ACC112 (cell line): ENCODE data around the gene CCDC6.

Experiments used
- H2AFZ ChIP-seq: fragments of 200-600 bp; sonication (generic); one replicate; pipeline ENCODE4 v1.6.0; 2017; ENCODE audit warnings: antibody characterized with exemption, low read length; ENCODE audit not compliant: unreplicated experiment
- H3K27ac ChIP-seq: fragments of 200-600 bp; sonication (generic); 2 replicates; pipeline ENCODE4 v1.5.1; 2014; ENCODE audit warnings: low read depth, mild to moderate bottlenecking, antibody characterized with exemption, low read length, moderate library complexity
- H3K27me3 ChIP-seq: fragments of 200-600 bp; sonication (generic); 2 replicates; pipeline ENCODE4 v1.6.1; 2014; ENCODE audit warnings: mild to moderate bottlenecking, antibody characterized with exemption, low read length, moderate library complexity, mixed read lengths; ENCODE audit not compliant: insufficient read depth
- H3K36me3 ChIP-seq: fragments of 200-600 bp; sonication (generic); 2 replicates; pipeline ENCODE4 v1.6.1; 2016; ENCODE audit warnings: mild to moderate bottlenecking, antibody characterized with exemption, low read length, moderate library complexity, mixed read lengths; ENCODE audit not compliant: insufficient read depth
- H3K4me1 ChIP-seq: fragments of 200-600 bp; sonication (generic); one replicate; pipeline ENCODE4 v1.6.1; 2016; ENCODE audit warnings: low read length, mixed read lengths; ENCODE audit not compliant: insufficient read depth, unreplicated experiment, control insufficient read depth
- H3K4me3 ChIP-seq: fragments of 200-600 bp; sonication (generic); 2 replicates; pipeline ENCODE4 v1.5.1; 2014; ENCODE audit warnings: mild to moderate bottlenecking, low read depth, low read length
- H3K79me2 ChIP-seq: fragments of 200-600 bp; sonication (generic); one replicate; pipeline ENCODE4 v1.6.0; 2016; ENCODE audit warnings: low read length; ENCODE audit not compliant: control insufficient read depth, unreplicated experiment, insufficient read depth

Gene CCDC6

DNA sequence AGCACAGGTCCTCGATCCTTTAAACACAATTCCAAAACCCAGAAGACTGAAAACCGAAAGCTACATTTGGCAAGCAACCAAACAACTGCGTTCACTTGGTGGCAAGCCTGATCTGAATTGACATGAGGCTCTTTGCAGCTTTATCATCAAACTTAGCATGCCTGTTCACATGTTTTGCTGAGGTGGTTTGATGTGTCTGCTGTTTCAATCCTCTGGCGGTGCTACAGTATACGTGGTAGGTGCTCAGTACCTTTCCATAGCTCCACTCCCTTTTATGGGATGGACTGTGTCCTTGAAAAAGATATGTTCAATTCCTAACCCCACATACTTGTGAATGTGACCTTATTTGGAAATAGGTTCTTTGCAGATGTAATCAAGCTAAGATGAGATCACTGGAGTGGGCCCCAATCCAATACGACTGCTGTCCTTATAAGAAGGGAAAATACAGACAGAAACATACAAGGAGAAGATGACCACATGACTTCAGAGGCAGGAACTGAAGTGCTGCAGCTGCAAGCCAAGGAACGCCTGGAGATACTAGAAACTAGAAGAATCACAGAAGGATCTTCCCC is 33.4 kb downstream of the CCDC6 start:
- H3K79me2 ChIP-seq: peaks cover 66% of the 10 kb centered on the region

DNA sequence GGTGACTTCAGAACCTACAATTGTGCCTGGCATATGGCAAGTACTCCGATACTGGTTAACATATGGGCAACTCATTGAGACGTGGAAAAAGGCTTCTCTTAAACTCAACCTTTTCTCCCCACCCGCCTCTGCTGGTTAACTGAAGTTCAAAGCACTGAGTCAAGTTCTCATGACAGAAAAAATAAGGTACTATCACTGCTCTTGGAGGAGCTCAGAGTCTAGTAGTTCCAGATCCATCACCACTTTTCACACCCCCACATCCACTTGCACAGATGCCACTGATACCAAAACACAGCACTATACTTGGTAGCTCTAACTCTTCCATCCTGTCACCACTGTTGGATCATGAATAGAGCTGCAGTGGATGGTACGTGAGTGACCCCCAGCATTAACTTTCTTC is 36.2 kb downstream of the CCDC6 start:
- Histone ChIP-seq H2AFZ (no peak overlapping the region), H3K4me1 (peaks cover 23% of the 10 kb centered on the region), H3K27me3 (no peaks in the 10 kb centered on the region), H3K36me3 (no peaks in the 10 kb centered on the region), H3K27ac (no peak overlapping the region), H3K79me2 (peaks cover 65% of the 10 kb centered on the region), H3K4me3 (no peak overlapping the region)

More for the DNA sequence above, 33.4 kb downstream of the CCDC6 start:
- Histone ChIP-seq H3K4me1 (peaks cover 31% of the 10 kb centered on the region), H3K4me3 (peak overlapping the region; percentile 55), H3K36me3 (no peaks in the 10 kb centered on the region), H3K27me3 (no peaks in the 10 kb centered on the region), H3K27ac (peak overlapping the region; percentile 48), H2AFZ (no peak overlapping the region)

DNA sequence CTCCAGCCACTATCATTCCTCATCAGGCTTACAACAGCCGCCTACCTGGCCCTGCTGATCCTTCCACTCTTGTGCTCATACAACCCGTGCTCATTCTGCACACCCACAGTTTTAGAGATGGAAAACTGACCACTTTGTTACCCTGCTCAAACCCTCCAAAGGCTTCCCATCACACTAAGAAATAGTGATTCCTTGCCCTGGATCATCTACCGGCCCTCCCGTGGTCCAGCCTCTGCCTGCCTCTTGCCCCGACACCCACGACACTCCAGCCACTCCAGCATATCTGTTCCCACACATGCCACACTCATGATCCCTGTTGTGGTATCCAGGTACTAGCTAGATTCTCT is 36.8 kb downstream of the CCDC6 start:
- peaks cover 65% of the 10 kb centered on the region for H3K79me2 ChIP-seq
- H3K36me3 ChIP-seq: no peaks in the 10 kb centered on the region
- H3K4me3 ChIP-seq: no peak overlapping the region
- H3K27ac ChIP-seq: no peak overlapping the region
- H3K27me3 ChIP-seq: no peaks in the 10 kb centered on the region
- H3K4me1 ChIP-seq: peaks cover 22% of the 10 kb centered on the region
- no peak overlapping the region for H2AFZ ChIP-seq

DNA sequence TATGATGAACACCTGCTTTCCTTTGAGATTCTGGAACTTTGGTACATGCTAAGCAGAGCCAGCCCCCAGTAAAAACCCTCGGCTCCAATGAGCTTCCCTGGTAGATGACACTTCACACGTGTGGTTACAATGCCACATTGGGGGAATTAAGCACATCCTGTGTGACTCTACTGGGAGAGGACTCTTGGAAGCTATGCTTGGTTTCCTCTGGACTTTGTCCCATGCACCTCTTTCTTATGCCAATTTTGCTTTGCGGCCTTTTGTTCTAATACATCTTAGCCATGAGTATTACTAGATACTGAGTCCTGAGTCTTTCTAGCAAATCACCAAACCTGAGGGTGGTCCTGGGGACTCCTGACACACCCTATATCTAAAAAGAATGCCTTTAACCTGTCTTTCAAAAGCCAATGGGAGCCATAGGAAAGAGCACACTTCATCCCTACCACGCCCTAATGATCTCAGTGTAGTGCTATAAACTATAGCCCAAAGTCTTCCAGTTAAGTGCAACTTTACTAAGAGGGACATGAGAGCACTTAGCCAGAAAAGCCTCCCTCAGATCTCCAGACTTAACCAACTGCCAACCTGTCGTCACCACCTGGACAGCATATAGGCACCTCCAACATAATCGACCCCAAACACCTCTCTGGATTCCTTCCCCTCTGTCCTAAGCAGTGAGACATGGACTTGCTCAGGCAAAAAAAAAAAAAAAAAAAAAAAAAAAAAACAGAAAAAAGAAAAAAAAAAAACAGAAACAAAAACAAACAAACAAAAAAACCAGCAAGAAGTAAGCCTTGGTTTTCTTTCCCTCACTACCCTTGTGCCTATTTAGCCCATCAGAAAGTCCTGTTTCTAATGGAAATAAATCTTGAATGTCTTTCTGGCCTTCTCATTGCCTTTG is 37.4 kb downstream of the CCDC6 start:
- Histone ChIP-seq H3K4me1 (peaks cover 16% of the 10 kb centered on the region), H2AFZ (no peak overlapping the region), H3K27me3 (no peaks in the 10 kb centered on the region), H3K4me3 (no peak overlapping the region), H3K27ac (no peak overlapping the region), H3K36me3 (no peaks in the 10 kb centered on the region), H3K79me2 (peaks cover 61% of the 10 kb centered on the region)

DNA sequence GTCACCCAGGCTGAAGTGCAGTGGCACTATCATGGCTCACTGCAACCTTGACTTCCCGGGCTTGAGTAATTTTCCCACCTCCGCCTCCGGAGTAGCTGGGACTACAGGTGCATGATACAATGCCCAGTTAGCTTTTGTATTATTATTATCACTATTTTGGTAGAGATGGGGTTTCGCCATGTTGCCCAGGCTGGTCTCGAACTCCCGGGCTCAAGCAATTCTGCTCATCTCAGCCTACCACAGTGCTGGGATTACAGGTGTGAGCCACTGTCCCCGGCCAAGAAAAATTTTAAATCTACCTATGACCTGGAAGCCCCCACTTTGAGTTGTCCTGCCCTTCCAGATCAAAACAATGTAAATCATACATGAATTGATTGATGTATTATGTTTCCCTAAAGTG is 38.8 kb downstream of the CCDC6 start:
- Histone ChIP-seq H3K36me3 (no peaks in the 10 kb centered on the region), H3K79me2 (peaks cover 52% of the 10 kb centered on the region), H3K4me3 (no peak overlapping the region)

DNA sequence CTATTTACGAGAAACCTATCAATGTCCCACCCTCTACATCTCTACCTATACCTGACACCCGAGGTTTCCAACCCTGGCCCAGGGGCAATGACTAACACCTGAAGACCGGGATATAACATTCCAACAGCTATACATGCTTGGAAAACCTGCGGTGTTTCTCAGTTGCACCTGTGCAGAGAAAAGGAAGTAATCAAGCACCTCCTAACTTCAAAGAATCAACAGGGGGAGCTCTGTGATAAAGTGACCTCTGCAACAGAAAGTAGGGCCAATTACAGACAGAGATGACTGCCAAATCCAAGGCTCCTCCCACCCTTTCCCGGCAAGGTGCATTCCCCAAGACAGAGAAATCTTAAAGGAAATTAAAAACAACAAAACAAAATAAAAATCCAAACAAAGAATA is 41.3 kb downstream of the CCDC6 start:
- H2AFZ ChIP-seq: no peak overlapping the region
- no peak overlapping the region for H3K4me3 ChIP-seq
- no peaks in the 10 kb centered on the region; the same call in 1 of the 2 replicates for H3K36me3 ChIP-seq
- no peaks in the 10 kb centered on the region for H3K27me3 ChIP-seq
- H3K4me1 ChIP-seq: no peaks in the 10 kb centered on the region
- no peak overlapping the region for H3K27ac ChIP-seq
- peaks cover 45% of the 10 kb centered on the region for H3K79me2 ChIP-seq

More for the DNA sequence above, 38.8 kb downstream of the CCDC6 start:
- H3K27me3 ChIP-seq: no peaks in the 10 kb centered on the region
- no peak overlapping the region for H2AFZ ChIP-seq
- H3K27ac ChIP-seq: no peak overlapping the region
- H3K4me1 ChIP-seq: peaks cover 2% of the 10 kb centered on the region

DNA sequence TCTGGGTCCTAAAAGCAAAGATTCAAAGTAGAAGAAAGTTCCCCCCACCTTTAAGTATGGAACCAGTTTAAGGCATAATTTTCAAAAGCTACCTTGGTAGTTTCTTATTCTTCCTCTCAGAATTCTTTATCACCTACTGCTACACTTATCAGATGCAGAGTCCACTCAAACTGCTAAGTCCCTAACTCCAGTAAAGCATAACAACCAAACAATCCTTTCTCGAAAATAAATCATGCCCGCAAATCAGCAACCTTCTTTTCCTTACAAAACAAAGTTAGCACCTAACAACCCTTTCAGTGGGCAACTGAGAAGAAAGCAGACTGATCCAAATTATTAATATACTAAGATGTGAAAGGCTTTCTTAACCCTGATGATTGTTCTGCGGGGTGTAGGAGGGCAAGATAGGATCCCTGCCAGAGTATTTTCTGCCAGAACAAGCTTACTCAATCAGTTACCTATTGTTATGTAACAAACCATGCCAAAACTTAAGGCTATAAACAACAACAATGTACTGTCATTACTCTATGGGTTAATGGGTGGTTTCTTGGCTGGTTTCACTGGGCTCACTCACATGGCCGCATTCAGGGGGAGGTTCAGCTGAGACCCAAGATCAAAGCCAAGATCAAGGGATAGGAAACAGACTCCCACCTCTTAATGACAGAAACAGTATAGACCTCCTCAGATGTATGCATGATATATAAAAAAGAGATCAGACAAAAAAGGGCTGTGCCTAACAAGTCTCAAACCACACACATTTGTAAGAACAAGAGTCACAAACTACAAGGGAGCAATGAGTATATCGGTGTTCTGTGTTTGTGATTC is 42.0 kb downstream of the CCDC6 start:
- no peaks in the 10 kb centered on the region for H3K4me1 ChIP-seq
- H3K27ac ChIP-seq: no peak overlapping the region
- no peaks in the 10 kb centered on the region; the same call in 1 of the 2 replicates for H3K36me3 ChIP-seq
- no peak overlapping the region for H2AFZ ChIP-seq
- H3K79me2 ChIP-seq: peaks cover 40% of the 10 kb centered on the region
- no peaks in the 10 kb centered on the region for H3K27me3 ChIP-seq
- no peak overlapping the region for H3K4me3 ChIP-seq

- H3K4me1 ChIP-seq: peaks cover 8% of the 10 kb centered on the region
- H3K79me2 ChIP-seq: peaks cover 39% of the 10 kb centered on the region
- H3K4me3 ChIP-seq: no peak overlapping the region
- no peak overlapping the region for H3K27ac ChIP-seq
- no peaks in the 10 kb centered on the region for H3K27me3 ChIP-seq
- no peaks in the 10 kb centered on the region; the same call in 1 of the 2 replicates for H3K36me3 ChIP-seq
- no peak overlapping the region for H2AFZ ChIP-seq
Observed at GRCh38 chr10:59859570-59859969, 46.8 kb downstream of the CCDC6 start.

DNA sequence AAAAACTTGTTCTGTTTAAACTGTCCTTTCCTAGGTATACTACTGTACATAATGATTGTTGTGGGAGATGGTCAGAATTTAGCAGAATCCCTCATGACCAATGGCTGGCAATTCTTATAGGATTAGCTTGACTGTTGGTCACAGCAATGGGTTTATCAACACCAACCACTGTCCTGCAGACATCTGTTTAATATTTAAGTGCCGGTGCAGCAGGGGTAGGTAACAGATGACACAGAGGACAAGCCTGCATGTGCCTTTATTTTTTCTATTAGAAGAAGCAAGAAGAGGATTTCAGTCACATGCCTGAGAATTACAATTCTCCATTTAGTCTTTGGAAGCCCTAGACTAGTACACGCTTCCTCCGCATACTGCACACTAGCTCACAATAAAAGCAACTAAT is 48.4 kb downstream of the CCDC6 start:
- Histone ChIP-seq H3K4me3 (no peak overlapping the region), H3K27me3 (no peaks in the 10 kb centered on the region), H3K4me1 (peaks cover 8% of the 10 kb centered on the region), H2AFZ (no peak overlapping the region), H3K79me2 (peaks cover 43% of the 10 kb centered on the region), H3K27ac (no peak overlapping the region), H3K36me3 (no peaks in the 10 kb centered on the region; the same call in 1 of the 2 replicates)

GRCh38 chr10:59857049-59857448 is 49.3 kb downstream of the CCDC6 start:
- H3K27me3 ChIP-seq: no peaks in the 10 kb centered on the region
- H3K4me1 ChIP-seq: peaks cover 8% of the 10 kb centered on the region
- H3K4me3 ChIP-seq: no peak overlapping the region
- peaks cover 41% of the 10 kb centered on the region for H3K79me2 ChIP-seq
- no peaks in the 10 kb centered on the region; the same call in 1 of the 2 replicates for H3K36me3 ChIP-seq
- H3K27ac ChIP-seq: no peak overlapping the region
- H2AFZ ChIP-seq: no peak overlapping the region
